DOHH2 (cell line): ENCODE results near the gene PI3.

Experiments used
- EZH2phosphoT487 ChIP-seq: fragments of 200-600 bp; sonication (generic); IDR thresholded peaks from 2 replicates; pipeline ENCODE4 v1.6.1; 2017; ENCODE audit warnings: borderline replicate concordance, mild to moderate bottlenecking, antibody characterized with exemption, low read length, moderate library complexity, mixed read lengths
- TF ChIP-seq, protein P1 (sequence below): fragments of 200-600 bp; sonication (generic); IDR thresholded peaks from one replicate; pipeline ENCODE4 v1.5.1; 2014; ENCODE audit warnings: antibody characterized with exemption, mild to moderate bottlenecking, low read depth, low read length; ENCODE audit not compliant: poor library complexity, severe bottlenecking

DNA sequence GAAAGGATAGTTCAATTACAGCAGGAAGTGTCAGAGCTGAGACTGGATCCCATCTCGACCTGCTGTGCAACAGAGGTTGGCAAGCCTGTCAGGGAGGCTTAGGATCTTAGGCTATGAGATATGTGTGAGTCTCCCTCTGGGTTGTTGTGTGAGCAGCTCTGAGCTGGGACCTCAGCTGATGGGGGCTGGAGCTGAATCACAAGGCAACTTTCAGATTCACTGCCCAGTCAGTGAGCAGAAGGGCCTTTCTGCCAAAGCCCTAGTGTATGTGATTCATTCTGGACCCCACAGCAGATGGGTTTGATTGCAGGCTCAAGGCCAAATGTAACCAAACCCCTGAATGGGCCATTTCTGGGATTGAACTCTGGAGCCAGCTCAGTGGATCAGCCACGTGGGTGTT, 4.5 kb downstream of the PI3 start:
- TF ChIP-seq, protein P1, sequence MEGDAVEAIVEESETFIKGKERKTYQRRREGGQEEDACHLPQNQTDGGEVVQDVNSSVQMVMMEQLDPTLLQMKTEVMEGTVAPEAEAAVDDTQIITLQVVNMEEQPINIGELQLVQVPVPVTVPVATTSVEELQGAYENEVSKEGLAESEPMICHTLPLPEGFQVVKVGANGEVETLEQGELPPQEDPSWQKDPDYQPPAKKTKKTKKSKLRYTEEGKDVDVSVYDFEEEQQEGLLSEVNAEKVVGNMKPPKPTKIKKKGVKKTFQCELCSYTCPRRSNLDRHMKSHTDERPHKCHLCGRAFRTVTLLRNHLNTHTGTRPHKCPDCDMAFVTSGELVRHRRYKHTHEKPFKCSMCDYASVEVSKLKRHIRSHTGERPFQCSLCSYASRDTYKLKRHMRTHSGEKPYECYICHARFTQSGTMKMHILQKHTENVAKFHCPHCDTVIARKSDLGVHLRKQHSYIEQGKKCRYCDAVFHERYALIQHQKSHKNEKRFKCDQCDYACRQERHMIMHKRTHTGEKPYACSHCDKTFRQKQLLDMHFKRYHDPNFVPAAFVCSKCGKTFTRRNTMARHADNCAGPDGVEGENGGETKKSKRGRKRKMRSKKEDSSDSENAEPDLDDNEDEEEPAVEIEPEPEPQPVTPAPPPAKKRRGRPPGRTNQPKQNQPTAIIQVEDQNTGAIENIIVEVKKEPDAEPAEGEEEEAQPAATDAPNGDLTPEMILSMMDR, result no peak
- no peak for TF ChIP-seq EZH2phosphoT487
